AML-193 (cell line): ENCODE data around the gene UBE2D4.
"Not testable (repeated sequence)": the region's sequence is repeated elsewhere in the genome, so short reads cannot be mapped to it uniquely, and the experiment has no call there.

Source experiments
- DNase-seq, 2 experiments: peaks; one replicate each; lab custom pipeline; 2025; lab: John Stamatoyannopoulos, UW

UBE2D4 gene

GRCh38 chr7:43914795-43915194, 11.4 kb upstream of the UBE2D4 start:
- DNase-seq: no peak

- no peak for DNase-seq
These were observed 10.3 kb upstream of the UBE2D4 start for GRCh38 chr7:43915907-43916306.

GRCh38 chr7:43921423-43921822, 4.8 kb upstream of the UBE2D4 start:
- DNase-seq: no peak

- DNase-seq: no peak
These were observed 3.5 kb upstream of the UBE2D4 start for GRCh38 chr7:43922726-43923125.

- no peak for DNase-seq
These were observed 525 bp downstream of the UBE2D4 start for GRCh38 chr7:43926798-43927123.

- no peak for DNase-seq
These were observed 1.6 kb downstream of the UBE2D4 start for GRCh38 chr7:43927810-43928209.

- DNase-seq: no peak
These were observed 3.6 kb downstream of the UBE2D4 start for GRCh38 chr7:43929529-43930457.

- DNase-seq: no peak
These were observed 5.1 kb downstream of the UBE2D4 start for GRCh38 chr7:43931346-43931745.

GRCh38 chr7:43933902-43934560, 7.8 kb downstream of the UBE2D4 start:
- no peak for DNase-seq

GRCh38 chr7:43937444-43937843, 11.2 kb downstream of the UBE2D4 start:
- DNase-seq: no peak

GRCh38 chr7:43938892-43939482, 12.8 kb downstream of the UBE2D4 start:
- DNase-seq: no peak

- DNase-seq: no peak
These were observed 16.0 kb downstream of the UBE2D4 start for GRCh38 chr7:43942250-43942649.

GRCh38 chr7:43942997-43943396, 16.8 kb downstream of the UBE2D4 start:
- DNase-seq: no peak

GRCh38 chr7:43943417-43944187, 17.4 kb downstream of the UBE2D4 start:
- no peak for DNase-seq

GRCh38 chr7:43944286-43944685, 18.1 kb downstream of the UBE2D4 start:
- DNase-seq: no peak

- no peak for DNase-seq
These were observed 25.8 kb downstream of the UBE2D4 start for GRCh38 chr7:43952028-43952427.

GRCh38 chr7:43953071-43953470, 26.8 kb downstream of the UBE2D4 start:
- no peak for DNase-seq

- DNase-seq: peak in 1 of 2 experiments; percentile 36
These were observed 28.4 kb downstream of the UBE2D4 start for GRCh38 chr7:43954524-43955228.

- DNase-seq: no peak
These were observed 29.8 kb downstream of the UBE2D4 start for GRCh38 chr7:43956027-43956426.

GRCh38 chr7:43960933-43961332, 34.7 kb downstream of the UBE2D4 start:
- no peak for DNase-seq

GRCh38 chr7:43966392-43966791, 40.2 kb downstream of the UBE2D4 start:
- DNase-seq: not testable (repeated sequence)
